K562 (cell line): ENCODE data around the gene NDFIP1. TPM values are rescaled to one million over a fixed set of nuclear protein-coding genes. Genes with fewer than 3 reads are reported as not detected.

ENCODE experiments used
- ATAC-seq: fragments of 200-7000 bp; cut with Tn5 transposase; 3 replicates; pipeline ENCODE4 v1.9.1; 2020; ENCODE audit warnings: moderate library complexity
- BruUV-seq: library from RNA; stranded (reverse); fragments of 400-500 nt; replicated peaks from 2 replicates; lab custom pipeline; 2021; lab: Mats Ljungman, UMichigan
- CTCF ChIA-PET: fragments of 300-600 bp; formaldehyde crosslinking; extraction: SDS; loops from one replicate; lab custom pipeline; 2021; ENCODE audit warnings: low intra/inter-chr PET ratio; lab: Yijun Ruan, JAX
- POLR2A ChIA-PET: fragments of 300-600, 350-650 bp; sonication (Branson Sonifier 250); formaldehyde crosslinking; extraction: SDS; loops from one replicate; lab custom pipeline; 2021; ENCODE audit warnings: antibody characterized with exemption, inconsistent platforms; lab: Yijun Ruan, JAX
- DNase-seq, 4 experiments: peaks; one replicate each; pipeline versions ENCODE4 v3.0.0 to v3.0.0-alpha.2; 2011 to 2018; ENCODE audit warnings: low spot score in 3 of 4, mixed read lengths in 3 of 4; ENCODE audit errors: extremely low read depth in 1 of 4
- FAIRE-seq: peaks from 2 replicates; lab custom pipeline; 2011; peaks lifted over from hg19 to GRCh38; lab: Jason Lieb, UNC
- H2AFZ ChIP-seq: 2 replicates; pipeline ENCODE4 v1.6.0; 2011; ENCODE audit warnings: low read depth, low read length, control low read depth, inconsistent platforms
- H3K27ac ChIP-seq: fragments of 200-600 bp; 3 replicates; pipeline ENCODE4 v1.8.0; 2011; ENCODE audit warnings: low read depth, mild to moderate bottlenecking, control low read depth, inconsistent platforms, low read length, moderate library complexity, mixed read lengths; ENCODE audit errors: extremely low read depth
- H3K27me3 ChIP-seq, 2 experiments: fragments of 300-600 bp in 1 of 2; 2 replicates in 1 of 2; 3 replicates in 1 of 2; pipeline versions ENCODE4 v1.6.0 to v1.8.0; 2011; ENCODE audit warnings: inconsistent platforms in 2 of 2, low read length in 2 of 2, mild to moderate bottlenecking in 1 of 2, mixed read lengths in 1 of 2, moderate library complexity in 1 of 2; ENCODE audit not compliant: control insufficient read depth in 2 of 2, insufficient read depth in 2 of 2
- H3K36me3 ChIP-seq: fragments of 300-600 bp; 3 replicates; pipeline ENCODE4 v1.8.0; 2011; ENCODE audit warnings: mild to moderate bottlenecking, low read length, inconsistent platforms; ENCODE audit not compliant: control insufficient read depth, insufficient read depth
- H3K4me1 ChIP-seq, 2 experiments: fragments of 200-600 bp in 1 of 2; replicated peaks in 1 of 2; 2 replicates in 1 of 2; 3 replicates in 1 of 2; pipeline versions ENCODE4 v1.5.1 to v1.8.0; 2011; ENCODE audit warnings: inconsistent platforms in 2 of 2, low read length in 2 of 2, mild to moderate bottlenecking in 1 of 2, mixed read lengths in 1 of 2, moderate library complexity in 1 of 2; ENCODE audit not compliant: control insufficient read depth in 2 of 2, insufficient read depth in 2 of 2
- H3K4me2 ChIP-seq: 2 replicates; pipeline ENCODE4 v1.6.1; 2011; ENCODE audit warnings: low read length, control low read depth, inconsistent platforms, mixed read lengths; ENCODE audit not compliant: insufficient read depth
- H3K4me3 ChIP-seq: fragments of 200-600 bp; sonication (generic), shearing (Covaris generic); 2 replicates; pipeline ENCODE4 v1.5.1; 2016; ENCODE audit warnings: control low read depth, inconsistent platforms
- H3K79me2 ChIP-seq: fragments of 200-600 bp; 3 replicates; pipeline ENCODE4 v1.8.0; 2011; ENCODE audit warnings: low read length, inconsistent platforms; ENCODE audit not compliant: control insufficient read depth, insufficient read depth
- H3K9ac ChIP-seq, 2 experiments: 2 replicates each; pipeline versions ENCODE4 v1.6.0 to v1.6.1; 2011; ENCODE audit warnings: low read depth in 2 of 2, low read length in 2 of 2, control low read depth in 1 of 2, inconsistent platforms in 1 of 2, mild to moderate bottlenecking in 1 of 2, mixed read lengths in 1 of 2; ENCODE audit not compliant: insufficient read depth in 1 of 2
- H3K9me1 ChIP-seq: one replicate; pipeline ENCODE4 v1.6.0; 2011; ENCODE audit warnings: inconsistent platforms, mild to moderate bottlenecking, low read length, moderate library complexity; ENCODE audit not compliant: control insufficient read depth, insufficient read depth
- H3K9me3 ChIP-seq: replicated peaks from 2 replicates; pipeline ENCODE4 v1.5.1; 2011; ENCODE audit warnings: low read depth, low read length, inconsistent platforms; ENCODE audit not compliant: control insufficient read depth, insufficient read depth
- H4K20me1 ChIP-seq: replicated peaks from 2 replicates; pipeline ENCODE4 v1.6.1; 2011; ENCODE audit warnings: low read length, inconsistent platforms, mixed read lengths; ENCODE audit not compliant: control insufficient read depth, insufficient read depth
- CC2D1A ChIP-seq: fragments of 450-650 bp; IDR thresholded peaks from 2 replicates; pipeline ENCODE4 v1.6.1; 2017; ENCODE audit warnings: mild to moderate bottlenecking
- GATA2 ChIP-seq: sonication (generic); formaldehyde crosslinking; IDR thresholded peaks from 2 replicates; pipeline ENCODE4 v1.4.0; 2020; ENCODE audit warnings: mild to moderate bottlenecking, missing genetic modification reagents
- WGBS: fragments of 100-300 bp; shearing (Covaris generic); methylation state at CpG from one replicate; pipeline ENCODE4 v1.1.6; 2016; ENCODE audit warnings: low coverage, mixed read lengths; ENCODE audit not compliant: insufficient coverage; ENCODE audit errors: missing lambda C conversion rate; 5-methylcytosine and 5-hydroxymethylcytosine counted together
- in situ Hi-C: fragments of 300-500 bp; cut with MboI; formaldehyde crosslinking; loops from 4 replicates; pipeline ENCODE4 v1.15.0; 2018; ENCODE audit warnings: inconsistent platforms, mixed read lengths
- intact Hi-C: fragments of 100-400 bp; cut with micrococcal nuclease; formaldehyde crosslinking; loops from 2 replicates; pipeline ENCODE4 v1.14.2; 2022
- polyA plus RNA-seq, 8 experiments: library from polyadenylated mRNA; depleted of rRNA in 4 of 8; stranded (reverse) in 5 of 8; unstranded in 3 of 8; fragments of >200 nt; fragmentation: Nextera tagmentation in 2 of 8; fragmentation: Illumina TruSeq in 1 of 8; extraction: Ambion mirVana in 2 of 8; extraction: Trizol in 1 of 8; gene quantifications; 2 replicates each; pipeline versions ENCODE4 v1.2.1 to v1.2.3, GENCODE V29; 2011 to 2014; ENCODE audit warnings: inconsistent platforms in 1 of 8, missing spikeins in 1 of 8
- total RNA-seq, 7 experiments: library from RNA; depleted of rRNA in 6 of 7; stranded (reverse); fragments of >200 nt in 6 of 7; fragmentation: Illumina TruSeq in 2 of 7; extraction: Trizol in 2 of 7; gene quantifications; 2 replicates each; pipeline versions ENCODE4 v1.2.1 to v1.2.3, GENCODE V29; 2011 to 2021; ENCODE audit warnings: low replicate concordance in 1 of 7
- TF ChIP-seq, protein P1 (sequence below): fragments of 450-650 bp; IDR thresholded peaks from 2 replicates; pipeline ENCODE4 v1.6.1; 2016; ENCODE audit warnings: borderline replicate concordance
- TF ChIP-seq, protein P2 (sequence below): fragments of 200-800 bp; sonication (Bioruptor generic); IDR thresholded peaks from 2 replicates; pipeline ENCODE4 v1.6.1; 2016; ENCODE audit warnings: missing genetic modification characterization, missing compliant biosample characterization

NDFIP1 gene
- total and polyA plus RNA-seq, 9 of the 15 experiments (the other 6 are each of a cell fraction or from before 2014, with no cell fraction given) = 5.3 to 37.5 (median 31.9) TPM

GRCh38 chr5:142087920-142088679 is 20.5 kb upstream of the NDFIP1 start:
- BruUV-seq = no TSS peak
- peak; percentile 11; the same call in 2 of the 3 replicates for ATAC-seq

More at GRCh38 chr5:142087920-142088679, 20.5 kb upstream of the NDFIP1 start:
- no peak overlapping the region for H3K4me3 ChIP-seq
- in situ Hi-C loops = no loop called here
- H4K20me1 ChIP-seq = no peaks in the 10 kb centered on the region; the same call in 1 of the 2 replicates
- 54% methylated on average over 12 of the region's 12 CpGs for WGBS
- H3K27me3 ChIP-seq = no peaks in the 10 kb centered on the region
- intact Hi-C loops = no loop called here
- DNase-seq (no peak), FAIRE-seq (no peak)
- peak overlapping the region; percentile 61; the same call in 1 of the 3 replicates for H3K27ac ChIP-seq
- H2AFZ ChIP-seq = peak overlapping the region; percentile 87
- POLR2A ChIA-PET = interaction anchor here (0.5 to 1.2 kb wide), 5 partner anchors 9 to 251 kb away, joined by 3 to 5 read pairs (median 3); no protein-coding TSS in a partner anchor
- H3K79me2 ChIP-seq = no peaks in the 10 kb centered on the region
- peak overlapping the region; percentile 63 for H3K4me2 ChIP-seq
- CTCF ChIA-PET = no interaction called here
- no peaks in the 10 kb centered on the region for H3K9me1 ChIP-seq
- no peaks in the 10 kb centered on the region for H3K9me3 ChIP-seq
- H3K4me1 ChIP-seq = peaks cover 10 to 22% of the 10 kb centered on the region in 2 experiments; a peak in 4 of 5 replicates
- H3K36me3 ChIP-seq = no peaks in the 10 kb centered on the region
- peak overlapping the region in 1 of 2 experiments; percentile 2; a peak in 1 of 4 replicates for H3K9ac ChIP-seq
- TF ChIP-seq GATA2 (CRISPR knock-in tag) (peak; percentile 48; the same call in 1 of the 2 replicates), CC2D1A (no peak)
- TF ChIP-seq, protein P1, sequence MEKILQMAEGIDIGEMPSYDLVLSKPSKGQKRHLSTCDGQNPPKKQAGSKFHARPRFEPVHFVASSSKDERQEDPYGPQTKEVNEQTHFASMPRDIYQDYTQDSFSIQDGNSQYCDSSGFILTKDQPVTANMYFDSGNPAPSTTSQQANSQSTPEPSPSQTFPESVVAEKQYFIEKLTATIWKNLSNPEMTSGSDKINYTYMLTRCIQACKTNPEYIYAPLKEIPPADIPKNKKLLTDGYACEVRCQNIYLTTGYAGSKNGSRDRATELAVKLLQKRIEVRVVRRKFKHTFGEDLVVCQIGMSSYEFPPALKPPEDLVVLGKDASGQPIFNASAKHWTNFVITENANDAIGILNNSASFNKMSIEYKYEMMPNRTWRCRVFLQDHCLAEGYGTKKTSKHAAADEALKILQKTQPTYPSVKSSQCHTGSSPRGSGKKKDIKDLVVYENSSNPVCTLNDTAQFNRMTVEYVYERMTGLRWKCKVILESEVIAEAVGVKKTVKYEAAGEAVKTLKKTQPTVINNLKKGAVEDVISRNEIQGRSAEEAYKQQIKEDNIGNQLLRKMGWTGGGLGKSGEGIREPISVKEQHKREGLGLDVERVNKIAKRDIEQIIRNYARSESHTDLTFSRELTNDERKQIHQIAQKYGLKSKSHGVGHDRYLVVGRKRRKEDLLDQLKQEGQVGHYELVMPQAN = no peak
- TF ChIP-seq, protein P2, sequence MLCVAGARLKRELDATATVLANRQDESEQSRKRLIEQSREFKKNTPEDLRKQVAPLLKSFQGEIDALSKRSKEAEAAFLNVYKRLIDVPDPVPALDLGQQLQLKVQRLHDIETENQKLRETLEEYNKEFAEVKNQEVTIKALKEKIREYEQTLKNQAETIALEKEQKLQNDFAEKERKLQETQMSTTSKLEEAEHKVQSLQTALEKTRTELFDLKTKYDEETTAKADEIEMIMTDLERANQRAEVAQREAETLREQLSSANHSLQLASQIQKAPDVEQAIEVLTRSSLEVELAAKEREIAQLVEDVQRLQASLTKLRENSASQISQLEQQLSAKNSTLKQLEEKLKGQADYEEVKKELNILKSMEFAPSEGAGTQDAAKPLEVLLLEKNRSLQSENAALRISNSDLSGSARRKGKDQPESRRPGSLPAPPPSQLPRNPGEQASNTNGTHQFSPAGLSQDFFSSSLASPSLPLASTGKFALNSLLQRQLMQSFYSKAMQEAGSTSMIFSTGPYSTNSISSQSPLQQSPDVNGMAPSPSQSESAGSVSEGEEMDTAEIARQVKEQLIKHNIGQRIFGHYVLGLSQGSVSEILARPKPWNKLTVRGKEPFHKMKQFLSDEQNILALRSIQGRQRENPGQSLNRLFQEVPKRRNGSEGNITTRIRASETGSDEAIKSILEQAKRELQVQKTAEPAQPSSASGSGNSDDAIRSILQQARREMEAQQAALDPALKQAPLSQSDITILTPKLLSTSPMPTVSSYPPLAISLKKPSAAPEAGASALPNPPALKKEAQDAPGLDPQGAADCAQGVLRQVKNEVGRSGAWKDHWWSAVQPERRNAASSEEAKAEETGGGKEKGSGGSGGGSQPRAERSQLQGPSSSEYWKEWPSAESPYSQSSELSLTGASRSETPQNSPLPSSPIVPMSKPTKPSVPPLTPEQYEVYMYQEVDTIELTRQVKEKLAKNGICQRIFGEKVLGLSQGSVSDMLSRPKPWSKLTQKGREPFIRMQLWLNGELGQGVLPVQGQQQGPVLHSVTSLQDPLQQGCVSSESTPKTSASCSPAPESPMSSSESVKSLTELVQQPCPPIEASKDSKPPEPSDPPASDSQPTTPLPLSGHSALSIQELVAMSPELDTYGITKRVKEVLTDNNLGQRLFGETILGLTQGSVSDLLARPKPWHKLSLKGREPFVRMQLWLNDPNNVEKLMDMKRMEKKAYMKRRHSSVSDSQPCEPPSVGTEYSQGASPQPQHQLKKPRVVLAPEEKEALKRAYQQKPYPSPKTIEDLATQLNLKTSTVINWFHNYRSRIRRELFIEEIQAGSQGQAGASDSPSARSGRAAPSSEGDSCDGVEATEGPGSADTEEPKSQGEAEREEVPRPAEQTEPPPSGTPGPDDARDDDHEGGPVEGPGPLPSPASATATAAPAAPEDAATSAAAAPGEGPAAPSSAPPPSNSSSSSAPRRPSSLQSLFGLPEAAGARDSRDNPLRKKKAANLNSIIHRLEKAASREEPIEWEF (CRISPR knock-in tag) = no peak
